Central memory CD4-positive, alpha-beta T cell (primary cell): ENCODE data around the gene HCN1.

Experiments
- DNase-seq: peaks from one replicate; pipeline ENCODE4 v3.0.0; 2022

Gene HCN1

DNA sequence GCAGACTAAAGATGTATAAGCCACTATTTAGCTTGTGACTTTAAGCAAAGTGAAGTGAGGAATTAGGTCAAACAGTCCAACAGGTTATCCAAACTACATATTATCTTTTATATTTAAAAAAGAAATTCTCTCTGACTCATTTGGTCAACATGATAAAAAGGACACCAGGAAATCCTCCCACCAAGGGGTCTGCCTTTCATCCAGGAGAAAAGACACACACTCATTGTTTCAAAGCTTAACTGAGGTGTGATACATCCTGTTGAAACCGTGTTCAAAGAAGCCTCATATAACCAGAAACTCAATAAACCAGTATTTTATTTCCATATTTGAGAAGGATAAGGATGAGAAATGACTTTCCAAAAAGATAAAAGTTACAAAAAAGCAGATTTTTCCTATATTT lies 417.1 kb downstream of the HCN1 start:
- no peak for DNase-seq

DNA sequence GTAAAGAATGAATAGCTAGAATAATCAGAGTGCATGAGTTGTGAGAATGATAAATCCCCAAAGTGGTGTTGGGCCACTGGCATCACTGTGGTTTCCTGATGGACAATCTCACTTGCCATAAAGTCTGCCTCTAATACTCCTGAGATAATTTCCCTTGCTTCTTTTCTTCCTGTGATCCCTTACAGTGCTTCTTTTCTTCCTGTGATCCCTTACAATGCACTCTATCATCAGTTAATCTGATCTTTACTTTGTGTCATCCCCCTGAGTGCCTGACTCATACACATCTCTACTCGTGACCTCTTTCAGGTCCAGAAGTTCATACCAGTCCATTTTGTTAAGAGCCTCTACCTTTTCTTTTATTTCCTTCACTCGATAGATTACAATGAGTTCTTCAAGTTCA lies 418.3 kb downstream of the HCN1 start:
- DNase-seq: no peak

DNA sequence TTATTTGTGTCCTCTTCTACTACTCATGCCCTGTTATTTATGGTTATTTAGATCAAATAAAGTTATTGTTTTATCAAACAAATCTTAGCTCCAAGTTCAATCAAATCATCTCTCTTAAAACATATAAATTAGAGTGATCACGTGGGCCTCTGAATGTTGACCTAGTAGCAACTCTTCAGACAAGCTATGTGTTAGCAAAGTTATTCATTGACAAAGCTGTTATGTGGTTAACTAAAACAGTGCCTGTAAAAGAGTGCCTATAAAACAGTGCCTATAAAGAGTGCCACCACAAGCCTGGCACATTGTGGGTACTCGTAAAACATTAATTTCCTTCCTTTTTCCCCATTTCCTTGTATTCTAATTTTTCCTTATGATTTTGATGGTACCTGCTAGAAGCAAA lies 421.9 kb downstream of the HCN1 start:
- no peak for DNase-seq

DNA sequence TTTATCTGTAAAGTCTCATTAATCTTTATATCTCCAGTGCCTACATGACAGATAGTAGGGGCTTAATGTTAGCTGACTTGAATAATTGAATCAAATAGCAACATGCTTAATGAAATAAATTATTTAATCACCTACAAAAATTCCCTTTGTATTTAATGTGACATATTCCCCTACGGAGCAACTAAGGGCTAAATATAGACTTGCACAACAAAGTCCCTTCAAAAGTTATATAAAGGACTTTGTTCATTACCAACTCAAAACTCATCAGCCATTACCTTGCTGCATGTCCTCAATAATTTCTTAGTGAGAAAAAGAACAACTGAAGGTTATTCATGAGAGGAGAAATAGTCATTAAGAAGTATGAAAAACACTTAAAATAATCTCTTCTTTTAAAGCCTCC lies 424.6 kb downstream of the HCN1 start:
- DNase-seq: no peak

DNA sequence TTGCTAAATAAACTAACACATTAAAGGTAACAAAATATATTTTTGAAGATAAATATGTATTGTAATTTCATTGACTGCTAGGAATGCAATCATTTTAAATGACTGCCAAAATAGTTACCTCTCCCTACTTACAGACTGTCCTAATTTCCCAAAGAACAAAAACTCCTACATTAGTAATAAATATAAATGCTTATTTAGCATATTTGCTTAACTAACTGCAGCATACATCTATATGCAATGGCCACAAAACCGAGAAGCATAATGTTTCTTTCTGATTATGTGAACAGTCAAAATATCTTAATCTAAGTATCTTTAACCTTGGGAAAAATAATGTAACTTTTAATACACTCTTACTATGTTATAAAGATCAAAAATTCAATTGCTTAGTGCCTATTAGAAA lies 431.7 kb downstream of the HCN1 start:
- no peak for DNase-seq

DNA sequence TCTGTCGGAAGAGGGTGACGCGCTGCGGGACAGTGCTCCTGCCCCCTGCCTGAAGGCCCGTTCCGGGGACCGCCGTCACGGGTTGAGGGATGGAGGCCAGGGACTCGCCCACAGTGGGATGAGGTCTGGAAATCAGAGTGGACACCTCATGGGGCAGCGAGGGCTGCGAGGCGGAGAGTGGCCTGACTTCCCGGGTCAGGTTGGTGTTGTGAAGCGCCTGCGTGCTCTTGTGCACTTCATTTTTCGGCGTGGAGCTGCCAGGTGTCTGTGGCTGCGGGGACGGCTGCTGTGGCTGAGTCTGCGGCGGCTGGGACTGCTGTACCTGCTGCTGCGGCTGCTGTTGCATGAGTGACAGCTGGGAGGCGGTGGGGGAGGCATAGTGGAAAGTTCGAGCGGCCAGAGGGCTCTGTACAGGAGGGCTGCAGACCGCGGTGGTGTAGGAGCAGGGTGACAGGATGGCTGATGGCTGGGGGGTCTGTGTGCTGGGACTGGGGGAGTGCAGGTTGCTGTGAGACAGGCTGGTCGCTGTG lies 434.1 kb downstream of the HCN1 start:
- DNase-seq: no peak

DNA sequence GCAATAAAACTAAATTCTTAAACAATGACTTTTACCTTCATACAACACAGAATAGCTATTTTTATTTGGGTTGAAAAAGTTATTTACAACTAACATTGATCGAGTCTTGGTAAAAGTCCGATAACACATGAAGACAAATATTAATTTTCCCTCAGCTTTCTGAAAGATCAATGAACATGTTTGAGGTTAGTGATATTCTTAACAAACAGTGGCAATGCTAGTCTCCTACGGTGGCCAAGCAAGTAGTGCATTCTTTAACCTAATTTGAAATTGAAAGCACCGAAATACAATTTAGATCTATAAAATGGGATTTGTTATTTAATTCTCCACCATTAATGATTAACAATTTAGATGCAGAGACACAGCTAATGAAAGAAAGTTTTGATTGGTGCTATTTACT lies 435.1 kb downstream of the HCN1 start:
- no peak for DNase-seq

DNA sequence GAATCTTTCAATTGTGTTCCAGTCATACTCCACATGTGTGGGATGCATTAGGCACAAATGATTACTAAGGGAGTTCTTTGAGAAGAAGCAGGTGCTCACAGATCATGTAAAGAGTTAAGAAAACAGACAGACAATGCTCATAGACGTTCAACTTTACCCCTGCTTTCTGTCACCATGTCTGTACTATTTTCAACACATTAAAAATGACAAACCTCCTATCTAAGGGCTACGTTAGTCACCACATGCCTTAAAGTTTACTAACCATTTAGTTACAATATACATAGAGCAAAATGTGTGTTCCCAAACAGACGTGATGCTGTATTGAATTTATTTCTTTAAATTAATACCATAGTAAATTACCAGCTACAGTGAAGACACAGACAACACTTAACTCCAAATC lies 435.9 kb downstream of the HCN1 start:
- DNase-seq: no peak

DNA sequence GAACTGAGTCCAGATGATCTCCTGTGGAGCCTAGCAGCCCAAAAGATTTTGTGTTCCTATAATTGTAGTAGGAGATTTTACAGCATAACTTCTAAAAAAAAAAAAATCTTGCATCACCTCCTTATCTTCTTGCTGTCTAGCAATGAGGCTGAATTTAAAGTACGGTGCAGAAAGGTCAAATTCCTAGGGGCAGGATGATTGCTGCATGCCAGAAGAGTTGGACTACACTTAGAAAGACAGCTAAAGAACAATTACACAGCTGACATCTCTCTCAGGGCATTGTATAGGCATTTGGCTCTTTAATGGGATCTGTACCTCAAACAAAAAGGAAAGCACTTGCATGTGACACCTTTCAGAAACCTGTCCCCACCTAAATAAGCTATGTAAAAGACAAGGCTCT lies 443.2 kb downstream of the HCN1 start:
- no peak for DNase-seq

DNA sequence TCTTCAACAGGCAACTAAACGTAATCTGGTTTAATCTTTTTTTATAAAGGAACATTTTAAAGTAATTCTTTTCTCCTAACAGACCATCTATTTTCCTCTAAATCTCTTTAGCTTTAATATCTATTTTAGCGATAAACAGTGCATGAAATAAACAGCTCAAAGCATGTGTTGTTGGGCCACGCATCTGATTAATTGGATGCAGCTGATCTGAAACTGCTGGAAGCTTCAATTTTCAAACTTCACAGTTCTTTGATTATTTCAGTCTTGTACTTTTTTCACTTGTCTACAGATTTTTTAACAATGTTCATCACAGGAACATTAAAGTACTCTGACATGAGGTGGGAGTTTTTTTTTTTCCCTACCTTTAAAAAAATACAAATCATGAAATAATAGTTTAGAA lies 443.6 kb downstream of the HCN1 start:
- DNase-seq: no peak

DNA sequence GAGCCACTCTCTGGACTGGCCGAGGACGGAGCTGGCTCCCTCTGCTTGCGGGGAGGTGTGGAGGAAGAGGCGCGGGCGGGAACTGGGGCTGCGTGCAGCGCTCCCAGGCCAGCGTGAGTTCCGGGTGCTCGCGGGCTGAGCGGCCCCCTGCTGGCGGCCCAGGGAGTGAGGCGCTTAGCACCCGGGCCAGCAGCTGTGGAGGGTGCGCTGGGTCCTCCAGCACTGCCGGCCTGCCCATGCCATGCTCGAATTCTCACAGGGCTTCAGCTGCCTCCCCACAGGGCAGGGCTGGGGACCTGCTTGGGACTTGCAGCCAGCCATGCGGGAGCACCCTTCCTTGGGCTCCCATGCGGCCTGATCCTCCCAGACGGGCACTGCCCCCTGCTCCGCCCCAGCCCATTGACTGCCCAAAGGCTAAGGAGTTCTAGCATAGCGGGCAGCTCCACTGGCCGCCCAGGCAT lies 470.6 kb downstream of the HCN1 start:
- DNase-seq: no peak

DNA sequence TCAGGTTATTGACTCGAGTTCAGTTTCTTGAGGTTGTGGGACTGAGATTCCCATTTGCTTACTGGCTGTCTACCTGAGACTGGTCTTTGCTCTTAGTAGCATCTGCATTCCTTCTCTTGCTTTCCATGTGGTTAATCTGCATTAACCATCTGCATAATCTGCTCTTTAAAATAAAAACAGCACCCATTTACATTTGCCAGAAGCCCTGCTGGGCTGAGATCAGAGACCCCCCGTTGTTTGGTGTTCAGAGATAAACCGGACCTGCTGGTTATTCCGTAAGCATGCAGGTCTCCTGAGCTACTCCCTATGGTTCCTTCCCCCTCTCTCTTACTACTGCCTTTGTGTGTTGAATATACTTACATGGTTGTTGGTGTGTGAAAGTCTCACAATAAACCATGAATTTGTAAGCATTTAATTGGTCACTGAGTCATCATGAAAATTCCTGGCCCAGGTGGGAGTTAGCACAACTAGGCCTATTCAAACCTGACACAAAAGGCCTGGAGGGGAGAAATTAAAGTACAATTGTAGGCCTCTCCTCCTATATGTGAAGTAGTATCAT lies 490.7 kb downstream of the HCN1 start:
- DNase-seq: no peak
